ENCODE data around the gene BOK. TPM values are rescaled to one million over a fixed set of nuclear protein-coding genes. Genes with fewer than 3 reads are reported as not detected.

Gene BOK
- total and polyA plus RNA-seq, 2 of the 13 experiments (the other 11 are each of a cell fraction or from before 2014, with no cell fraction given) = 35.5 to 39.2 TPM

DNA sequence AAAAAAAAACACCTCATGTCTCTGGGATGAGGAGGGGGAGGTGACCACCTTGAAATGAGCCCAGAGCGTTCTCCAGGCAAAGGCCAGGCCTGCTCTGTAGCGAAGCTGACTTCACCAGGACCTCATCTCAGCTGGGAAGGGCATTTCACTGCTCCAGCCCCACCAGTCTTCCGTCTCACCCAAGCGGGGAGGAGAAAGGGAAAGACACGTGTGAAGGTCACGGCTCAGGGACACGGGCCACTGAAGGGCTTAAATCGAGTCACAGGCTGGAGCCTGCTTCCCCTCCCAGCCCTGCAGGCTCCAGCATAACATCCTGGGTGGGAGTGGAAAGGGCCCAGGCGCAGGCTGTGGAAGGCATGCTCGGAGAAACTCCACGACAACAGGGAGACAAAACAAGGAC, 60.3 kb downstream of the BOK start:
- intact Hi-C loops (cut with micrococcal nuclease; ENCODE audit: unreplicated experiment) = no loop called here
- in situ Hi-C loops (cut with HindIII; ENCODE audit: extremely low pct_ligation_motif_present, low pct_unique_long_range_greater_than_20kb) = no loop called here
- 95% methylated on average over 11 of the region's 11 CpGs for WGBS (ENCODE audit: low lambda C conversion rate)
- no peak for TF ChIP-seq ZNF652 (CRISPR knock-in tag; IDR thresholded peaks at IDR 0.05; ENCODE audit: borderline replicate concordance, low read depth)
- no peak for TF ChIP-seq GTF3A (CRISPR knock-in tag; conservative IDR thresholded peaks at IDR 0.05)
- TF ChIP-seq PRPF4 (IDR thresholded peaks at IDR 0.05; ENCODE audit: low read depth, low read length, poor library complexity, severe bottlenecking) = no peak
- TF ChIP-seq, protein P1, sequence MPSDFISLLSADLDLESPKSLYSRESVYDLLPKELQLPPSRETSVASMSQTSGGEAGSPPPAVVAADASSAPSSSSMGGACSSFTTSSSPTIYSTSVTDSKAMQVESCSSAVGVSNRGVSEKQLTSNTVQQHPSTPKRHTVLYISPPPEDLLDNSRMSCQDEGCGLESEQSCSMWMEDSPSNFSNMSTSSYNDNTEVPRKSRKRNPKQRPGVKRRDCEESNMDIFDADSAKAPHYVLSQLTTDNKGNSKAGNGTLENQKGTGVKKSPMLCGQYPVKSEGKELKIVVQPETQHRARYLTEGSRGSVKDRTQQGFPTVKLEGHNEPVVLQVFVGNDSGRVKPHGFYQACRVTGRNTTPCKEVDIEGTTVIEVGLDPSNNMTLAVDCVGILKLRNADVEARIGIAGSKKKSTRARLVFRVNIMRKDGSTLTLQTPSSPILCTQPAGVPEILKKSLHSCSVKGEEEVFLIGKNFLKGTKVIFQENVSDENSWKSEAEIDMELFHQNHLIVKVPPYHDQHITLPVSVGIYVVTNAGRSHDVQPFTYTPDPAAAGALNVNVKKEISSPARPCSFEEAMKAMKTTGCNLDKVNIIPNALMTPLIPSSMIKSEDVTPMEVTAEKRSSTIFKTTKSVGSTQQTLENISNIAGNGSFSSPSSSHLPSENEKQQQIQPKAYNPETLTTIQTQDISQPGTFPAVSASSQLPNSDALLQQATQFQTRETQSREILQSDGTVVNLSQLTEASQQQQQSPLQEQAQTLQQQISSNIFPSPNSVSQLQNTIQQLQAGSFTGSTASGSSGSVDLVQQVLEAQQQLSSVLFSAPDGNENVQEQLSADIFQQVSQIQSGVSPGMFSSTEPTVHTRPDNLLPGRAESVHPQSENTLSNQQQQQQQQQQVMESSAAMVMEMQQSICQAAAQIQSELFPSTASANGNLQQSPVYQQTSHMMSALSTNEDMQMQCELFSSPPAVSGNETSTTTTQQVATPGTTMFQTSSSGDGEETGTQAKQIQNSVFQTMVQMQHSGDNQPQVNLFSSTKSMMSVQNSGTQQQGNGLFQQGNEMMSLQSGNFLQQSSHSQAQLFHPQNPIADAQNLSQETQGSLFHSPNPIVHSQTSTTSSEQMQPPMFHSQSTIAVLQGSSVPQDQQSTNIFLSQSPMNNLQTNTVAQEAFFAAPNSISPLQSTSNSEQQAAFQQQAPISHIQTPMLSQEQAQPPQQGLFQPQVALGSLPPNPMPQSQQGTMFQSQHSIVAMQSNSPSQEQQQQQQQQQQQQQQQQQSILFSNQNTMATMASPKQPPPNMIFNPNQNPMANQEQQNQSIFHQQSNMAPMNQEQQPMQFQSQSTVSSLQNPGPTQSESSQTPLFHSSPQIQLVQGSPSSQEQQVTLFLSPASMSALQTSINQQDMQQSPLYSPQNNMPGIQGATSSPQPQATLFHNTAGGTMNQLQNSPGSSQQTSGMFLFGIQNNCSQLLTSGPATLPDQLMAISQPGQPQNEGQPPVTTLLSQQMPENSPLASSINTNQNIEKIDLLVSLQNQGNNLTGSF (CRISPR knock-in tag; IDR thresholded peaks at IDR 0.05) = no peak
- TF ChIP-seq, protein P2, sequence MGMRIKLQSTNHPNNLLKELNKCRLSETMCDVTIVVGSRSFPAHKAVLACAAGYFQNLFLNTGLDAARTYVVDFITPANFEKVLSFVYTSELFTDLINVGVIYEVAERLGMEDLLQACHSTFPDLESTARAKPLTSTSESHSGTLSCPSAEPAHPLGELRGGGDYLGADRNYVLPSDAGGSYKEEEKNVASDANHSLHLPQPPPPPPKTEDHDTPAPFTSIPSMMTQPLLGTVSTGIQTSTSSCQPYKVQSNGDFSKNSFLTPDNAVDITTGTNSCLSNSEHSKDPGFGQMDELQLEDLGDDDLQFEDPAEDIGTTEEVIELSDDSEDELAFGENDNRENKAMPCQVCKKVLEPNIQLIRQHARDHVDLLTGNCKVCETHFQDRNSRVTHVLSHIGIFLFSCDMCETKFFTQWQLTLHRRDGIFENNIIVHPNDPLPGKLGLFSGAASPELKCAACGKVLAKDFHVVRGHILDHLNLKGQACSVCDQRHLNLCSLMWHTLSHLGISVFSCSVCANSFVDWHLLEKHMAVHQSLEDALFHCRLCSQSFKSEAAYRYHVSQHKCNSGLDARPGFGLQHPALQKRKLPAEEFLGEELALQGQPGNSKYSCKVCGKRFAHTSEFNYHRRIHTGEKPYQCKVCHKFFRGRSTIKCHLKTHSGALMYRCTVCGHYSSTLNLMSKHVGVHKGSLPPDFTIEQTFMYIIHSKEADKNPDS (CRISPR knock-in tag; IDR thresholded peaks at IDR 0.05) = no peak
- TF ChIP-seq SP1 (IDR thresholded peaks at IDR 0.05) = no peak
- TF ChIP-seq SP1 (CRISPR knock-in tag; IDR thresholded peaks at IDR 0.05) = no peak
- no peak for TF ChIP-seq ERF (CRISPR knock-in tag; IDR thresholded peaks at IDR 0.05)
- TF ChIP-seq, protein P3, sequence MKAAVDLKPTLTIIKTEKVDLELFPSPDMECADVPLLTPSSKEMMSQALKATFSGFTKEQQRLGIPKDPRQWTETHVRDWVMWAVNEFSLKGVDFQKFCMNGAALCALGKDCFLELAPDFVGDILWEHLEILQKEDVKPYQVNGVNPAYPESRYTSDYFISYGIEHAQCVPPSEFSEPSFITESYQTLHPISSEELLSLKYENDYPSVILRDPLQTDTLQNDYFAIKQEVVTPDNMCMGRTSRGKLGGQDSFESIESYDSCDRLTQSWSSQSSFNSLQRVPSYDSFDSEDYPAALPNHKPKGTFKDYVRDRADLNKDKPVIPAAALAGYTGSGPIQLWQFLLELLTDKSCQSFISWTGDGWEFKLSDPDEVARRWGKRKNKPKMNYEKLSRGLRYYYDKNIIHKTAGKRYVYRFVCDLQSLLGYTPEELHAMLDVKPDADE (CRISPR knock-in tag; IDR thresholded peaks at IDR 0.05) = no peak
- TF ChIP-seq HNRNPH1 (optimal IDR thresholded peaks at IDR 0.05; ENCODE audit: low read depth, low read length) = no peak
- TF ChIP-seq, protein P4, sequence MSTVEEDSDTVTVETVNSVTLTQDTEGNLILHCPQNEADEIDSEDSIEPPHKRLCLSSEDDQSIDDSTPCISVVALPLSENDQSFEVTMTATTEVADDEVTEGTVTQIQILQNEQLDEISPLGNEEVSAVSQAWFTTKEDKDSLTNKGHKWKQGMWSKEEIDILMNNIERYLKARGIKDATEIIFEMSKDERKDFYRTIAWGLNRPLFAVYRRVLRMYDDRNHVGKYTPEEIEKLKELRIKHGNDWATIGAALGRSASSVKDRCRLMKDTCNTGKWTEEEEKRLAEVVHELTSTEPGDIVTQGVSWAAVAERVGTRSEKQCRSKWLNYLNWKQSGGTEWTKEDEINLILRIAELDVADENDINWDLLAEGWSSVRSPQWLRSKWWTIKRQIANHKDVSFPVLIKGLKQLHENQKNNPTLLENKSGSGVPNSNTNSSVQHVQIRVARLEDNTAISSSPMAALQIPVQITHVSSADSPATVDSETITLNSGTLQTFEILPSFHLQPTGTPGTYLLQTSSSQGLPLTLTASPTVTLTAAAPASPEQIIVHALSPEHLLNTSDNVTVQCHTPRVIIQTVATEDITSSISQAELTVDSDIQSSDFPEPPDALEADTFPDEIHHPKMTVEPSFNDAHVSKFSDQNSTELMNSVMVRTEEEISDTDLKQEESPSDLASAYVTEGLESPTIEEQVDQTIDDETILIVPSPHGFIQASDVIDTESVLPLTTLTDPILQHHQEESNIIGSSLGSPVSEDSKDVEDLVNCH (CRISPR knock-in tag; IDR thresholded peaks at IDR 0.05) = no peak
- TF ChIP-seq, protein P5, sequence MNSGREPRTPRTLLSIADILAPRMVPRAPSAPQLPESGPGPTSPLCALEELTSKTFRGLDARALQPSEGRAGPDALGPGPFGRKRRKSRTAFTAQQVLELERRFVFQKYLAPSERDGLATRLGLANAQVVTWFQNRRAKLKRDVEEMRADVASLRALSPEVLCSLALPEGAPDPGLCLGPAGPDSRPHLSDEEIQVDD (CRISPR knock-in tag; IDR thresholded peaks at IDR 0.05; ENCODE audit: borderline replicate concordance) = no peak
- TF ChIP-seq ATRX (CRISPR knock-in tag; IDR thresholded peaks at IDR 0.05; ENCODE audit: borderline replicate concordance) = no peak
- no peak for TF ChIP-seq CCAR2 (optimal IDR thresholded peaks at IDR 0.05; ENCODE audit: low read depth, low read length)

More for the DNA sequence above, 60.3 kb downstream of the BOK start:
- no peaks in the 10 kb centered on the region for H3K9me3 ChIP-seq (ENCODE audit: low read length)
- BruUV-seq (replicated peaks) = no TSS peak
- H3K4me2 ChIP-seq (ENCODE audit: low read depth, low read length) = no peak overlapping the region
- ChIA-PET CTCF (ENCODE audit: low intra/inter-chr PET ratio, low total read pairs) (no interaction called here), POLR2A (no interaction called here)
- H3K4me1 ChIP-seq (ENCODE audit: insufficient read depth, low read length) = no peaks in the 10 kb centered on the region
- H3K79me2 ChIP-seq (ENCODE audit: insufficient read depth, low read length) = peaks cover 83% of the 10 kb centered on the region
- DNase-seq (ENCODE audit: low spot score) = no peak
- H3K36me3 ChIP-seq (replicated peaks in 1 of 2; ENCODE audit: control insufficient read depth in 1 of 2, insufficient read depth in 2 of 2, low read length in 2 of 2) = peaks cover 16 to 55% of the 10 kb centered on the region in 2 experiments
- H3K9ac ChIP-seq (ENCODE audit: insufficient read depth, low read depth, low read length) = no peak overlapping the region
- H4K20me1 ChIP-seq (ENCODE audit: insufficient read depth, low read length) = no peaks in the 10 kb centered on the region
- no peak for FAIRE-seq
- ATAC-seq = no peak; the same call in 2 of the 3 replicates
- no peaks in the 10 kb centered on the region; a peak in 1 of 5 replicates for H3K27me3 ChIP-seq (ENCODE audit: control insufficient read depth in 1 of 2, insufficient read depth in 2 of 2, low read length in 2 of 2)
- H3K4me3 ChIP-seq (replicated peaks in 1 of 3; ENCODE audit: insufficient read depth in 1 of 3, low read depth in 2 of 3, low read length in 3 of 3) = no peak overlapping the region
- no peak overlapping the region for H3K27ac ChIP-seq (ENCODE audit: extremely low read length, insufficient read depth, low read length)
- no peak overlapping the region for H2AFZ ChIP-seq (ENCODE audit: low read length)
